Small intestine (tissue), 7 donors: ENCODE results near the gene PSMD3. TPM values are rescaled to one million over a fixed set of nuclear protein-coding genes. Genes with fewer than 3 reads are reported as not detected.

ENCODE experiments used
- DNase-seq, 2 donors: peaks; one replicate each; pipeline versions ENCODE4 v3.0.0 to v3.0.0-alpha.2; 2013
- FAIRE-seq: peaks from 2 replicates; lab custom pipeline; 2012; peaks lifted over from hg19 to GRCh38; lab: Jason Lieb, UNC
- H3K27ac ChIP-seq, 3 donors: one replicate each; pipeline ENCODE4 v1.5.1; 2013; ENCODE audit warnings: low read length in 2 of 3, mild to moderate bottlenecking in 2 of 3, control low read depth in 1 of 3, inconsistent platforms in 1 of 3, low read depth in 1 of 3, moderate library complexity in 1 of 3
- H3K27me3 ChIP-seq, 3 donors: one replicate each; pipeline ENCODE4 v1.6.1; 2013; ENCODE audit warnings: low read length in 3 of 3, inconsistent platforms in 1 of 3; ENCODE audit not compliant: control insufficient read depth in 3 of 3, insufficient read depth in 3 of 3
- H3K36me3 ChIP-seq, 3 donors: one replicate each; pipeline ENCODE4 v1.6.1; 2013; ENCODE audit warnings: low read length in 3 of 3, inconsistent platforms in 1 of 3, low read depth in 1 of 3, mild to moderate bottlenecking in 1 of 3, moderate library complexity in 1 of 3; ENCODE audit not compliant: control insufficient read depth in 3 of 3, insufficient read depth in 2 of 3
- H3K4me1 ChIP-seq, 3 donors: one replicate each; pipeline ENCODE4 v1.6.1; 2013; ENCODE audit warnings: low read length in 2 of 3, inconsistent platforms in 1 of 3, low read depth in 1 of 3, mild to moderate bottlenecking in 1 of 3, moderate library complexity in 1 of 3; ENCODE audit not compliant: control insufficient read depth in 3 of 3, insufficient read depth in 2 of 3
- H3K4me3 ChIP-seq, 3 donors: one replicate each; pipeline ENCODE4 v1.5.1; 2013; ENCODE audit warnings: low read length in 3 of 3, control low read depth in 1 of 3, inconsistent platforms in 1 of 3, low read depth in 1 of 3, mild to moderate bottlenecking in 1 of 3, moderate library complexity in 1 of 3
- H3K9me3 ChIP-seq, 2 donors: one replicate each; pipeline ENCODE4 v1.6.1; 2013; ENCODE audit warnings: low read depth in 1 of 2, low read length in 1 of 2; ENCODE audit not compliant: control insufficient read depth in 2 of 2, insufficient read depth in 1 of 2
- WGBS, 3 donors: extraction: QIAGEN DNeasy Blood & Tissue Kit; methylation state at CpG; one replicate each; pipeline ENCODE4 v1.1.7; 2013; 5-methylcytosine and 5-hydroxymethylcytosine counted together
- polyA plus RNA-seq, 4 donors: library from polyadenylated mRNA; stranded (reverse) in 3 of 4; unstranded in 1 of 4; fragments of 200-250 nt in 3 of 4; fragments of 120-200 nt in 1 of 4; gene quantifications; one replicate each; pipeline versions ENCODE4 v1.2.1 to v1.2.3, GENCODE V29; 2013
- donor health status: healthy with polysubstance abuse.
- donor health status: control.
- donor health status: control.
- donor health status: Bipolar disorder and iron deficiency.
- donor health status: healthy.

Gene PSMD3
- polyA plus RNA-seq, 4 donors = 43.6 to 93.6 (median 62.3) TPM

DNA sequence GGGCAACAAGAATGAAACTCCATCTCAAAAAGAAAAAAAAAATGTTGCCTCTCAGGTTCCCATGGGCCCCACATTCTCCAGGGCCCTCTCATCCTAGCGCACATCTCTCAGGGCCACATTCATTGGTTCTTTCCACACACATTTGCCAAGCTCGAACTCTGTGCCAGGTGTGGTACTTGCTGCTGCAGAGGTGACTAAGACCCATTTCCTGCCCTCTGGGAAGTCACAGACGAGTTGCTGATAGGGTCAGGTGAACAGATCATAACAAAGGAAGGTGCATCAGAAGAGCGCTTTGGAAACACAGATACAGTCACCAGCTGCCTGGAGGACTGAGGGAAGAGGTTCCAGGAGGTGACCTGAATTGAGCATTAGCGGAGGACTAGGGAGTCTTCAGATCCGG, 16.8 kb upstream of the PSMD3 start:
- Histone ChIP-seq H3K4me1 (peaks cover 0 to 11% (median 3%) of the 10 kb centered on the region in 3 donors), H3K36me3 (no peaks in the 10 kb centered on the region), H3K9me3 (no peaks in the 10 kb centered on the region), H3K4me3 (no peak overlapping the region), H3K27ac (no peak overlapping the region), H3K27me3 (peaks cover 0 to 3% (median 0%) of the 10 kb centered on the region in 3 donors)
- 27 to 54% (median 34%) methylated on average over 6 of the region's 6 CpGs for WGBS, 3 donors
- FAIRE-seq = no peak
- peak in 1 of 2 donors; percentile 50 for DNase-seq

- Histone ChIP-seq H3K9me3 (no peaks in the 10 kb centered on the region), H3K4me1 (peaks cover 0 to 20% (median 3%) of the 10 kb centered on the region in 3 donors), H3K27me3 (peaks cover 0 to 3% (median 0%) of the 10 kb centered on the region in 3 donors), H3K36me3 (no peaks in the 10 kb centered on the region), H3K27ac (no peak overlapping the region), H3K4me3 (no peak overlapping the region)
- DNase-seq = no peak
- no peak for FAIRE-seq
- WGBS, 3 donors = 67 to 83% (median 82%) methylated on average over 8 of the region's 8 CpGs
These were observed 15.4 kb upstream of the PSMD3 start for GRCh38 chr17:39965017-39965699.

- Histone ChIP-seq H3K4me3 (no peak overlapping the region), H3K27me3 (peaks cover 0 to 3% (median 0%) of the 10 kb centered on the region in 3 donors), H3K27ac (no peak overlapping the region), H3K36me3 (no peaks in the 10 kb centered on the region), H3K4me1 (peaks cover 0 to 25% (median 0%) of the 10 kb centered on the region in 3 donors), H3K9me3 (no peaks in the 10 kb centered on the region)
- FAIRE-seq (no peak), DNase-seq (no peak)
- WGBS, 3 donors = 59 to 80% (median 79%) methylated on average over 6 of the region's 6 CpGs
These were observed 13.8 kb upstream of the PSMD3 start for GRCh38 chr17:39966771-39967170.

DNA sequence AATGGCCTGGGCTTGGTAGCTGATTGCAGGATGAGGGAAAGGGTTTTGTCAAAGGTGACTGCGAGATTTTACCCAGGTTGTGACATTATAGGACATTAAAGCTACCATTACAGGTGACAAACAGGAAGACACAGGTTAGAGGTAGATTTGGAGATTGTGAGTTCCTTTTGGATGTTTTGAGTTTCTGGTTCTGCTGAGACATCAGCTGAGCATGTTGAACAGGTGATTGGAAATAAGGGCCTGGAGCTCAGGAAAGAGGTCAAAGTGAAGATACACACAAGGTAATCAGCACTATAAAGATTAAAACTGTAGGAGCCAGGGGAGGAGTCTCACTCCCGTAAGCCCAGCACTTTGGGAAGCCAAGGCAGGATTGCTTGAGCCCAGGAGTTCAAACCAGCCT, 11.8 kb upstream of the PSMD3 start:
- 50 to 72% (median 57%) methylated on average over 2 of the region's 2 CpGs for WGBS, 3 donors
- Histone ChIP-seq H3K27me3 (peaks cover 0 to 3% (median 0%) of the 10 kb centered on the region in 3 donors), H3K27ac (peak overlapping the region in 1 of 3 donors; percentile 16), H3K4me3 (no peak overlapping the region), H3K4me1 (peaks cover 0 to 25% (median 0%) of the 10 kb centered on the region in 3 donors), H3K36me3 (no peaks in the 10 kb centered on the region), H3K9me3 (no peaks in the 10 kb centered on the region)
- DNase-seq (peak; percentile 26 to 30), FAIRE-seq (no peak)

- H3K4me3 ChIP-seq = no peak overlapping the region
- H3K27me3 ChIP-seq = peaks cover 0 to 3% (median 0%) of the 10 kb centered on the region in 3 donors
- H3K36me3 ChIP-seq = no peaks in the 10 kb centered on the region
- no peak overlapping the region for H3K27ac ChIP-seq
- FAIRE-seq (no peak), DNase-seq (no peak)
- no peaks in the 10 kb centered on the region for H3K9me3 ChIP-seq
- 76 to 84% (median 82%) methylated on average over 6 of the region's 6 CpGs for WGBS, 3 donors
- peaks cover 0 to 25% (median 0%) of the 10 kb centered on the region in 3 donors for H3K4me1 ChIP-seq
These were observed 11.2 kb upstream of the PSMD3 start for GRCh38 chr17:39969375-39969774.

GRCh38 chr17:39970157-39970692, 10.4 kb upstream of the PSMD3 start:
- Histone ChIP-seq H3K36me3 (no peaks in the 10 kb centered on the region), H3K4me3 (no peak overlapping the region), H3K27me3 (peaks cover 0 to 3% (median 0%) of the 10 kb centered on the region in 3 donors), H3K4me1 (peaks cover 0 to 25% (median 0%) of the 10 kb centered on the region in 3 donors), H3K27ac (peak overlapping the region in 1 of 3 donors; percentile 41), H3K9me3 (no peaks in the 10 kb centered on the region)
- FAIRE-seq (no peak), DNase-seq (peak; percentile 83 to 91)
- 52 to 61% (median 54%) methylated on average over 7 of the region's 7 CpGs for WGBS, 3 donors

GRCh38 chr17:39971076-39971603, 9.5 kb upstream of the PSMD3 start:
- Histone ChIP-seq H3K27me3 (peaks cover 0 to 3% (median 0%) of the 10 kb centered on the region in 3 donors), H3K4me3 (no peak overlapping the region), H3K36me3 (no peaks in the 10 kb centered on the region), H3K27ac (no peak overlapping the region), H3K9me3 (no peaks in the 10 kb centered on the region), H3K4me1 (peaks cover 0 to 25% (median 0%) of the 10 kb centered on the region in 3 donors)
- no peak for FAIRE-seq
- 89 to 94% (median 92%) methylated on average over 4 of the region's 4 CpGs for WGBS, 3 donors
- no peak for DNase-seq

- no peaks in the 10 kb centered on the region for H3K36me3 ChIP-seq
- peaks cover 0 to 4% (median 0%) of the 10 kb centered on the region in 3 donors for H3K27me3 ChIP-seq
- no peaks in the 10 kb centered on the region for H3K9me3 ChIP-seq
- FAIRE-seq = no peak
- peaks cover 0 to 25% (median 0%) of the 10 kb centered on the region in 3 donors for H3K4me1 ChIP-seq
- no peak overlapping the region for H3K27ac ChIP-seq
- 48 to 58% (median 56%) methylated on average over 3 of the region's 3 CpGs for WGBS, 3 donors
- DNase-seq = no peak
- H3K4me3 ChIP-seq = no peak overlapping the region
These were observed 8.3 kb upstream of the PSMD3 start for GRCh38 chr17:39972271-39972670.
